GM18507 (cell line): ENCODE measurements around the gene FBXO11.
"Not testable (repeated sequence)": the region's sequence is repeated elsewhere in the genome, so short reads cannot be mapped to it uniquely, and the experiment has no call there.

Source experiments
- DNase-seq: peaks from one replicate; pipeline ENCODE4 v3.0.0; 2011; ENCODE audit warnings: low read depth; ENCODE audit not compliant: insufficient read length; ENCODE audit errors: extremely low spot score
- FAIRE-seq: peaks from 2 replicates; lab custom pipeline; 2011; peaks lifted over from hg19 to GRCh38; lab: Jason Lieb, UNC

The FBXO11 gene

DNA sequence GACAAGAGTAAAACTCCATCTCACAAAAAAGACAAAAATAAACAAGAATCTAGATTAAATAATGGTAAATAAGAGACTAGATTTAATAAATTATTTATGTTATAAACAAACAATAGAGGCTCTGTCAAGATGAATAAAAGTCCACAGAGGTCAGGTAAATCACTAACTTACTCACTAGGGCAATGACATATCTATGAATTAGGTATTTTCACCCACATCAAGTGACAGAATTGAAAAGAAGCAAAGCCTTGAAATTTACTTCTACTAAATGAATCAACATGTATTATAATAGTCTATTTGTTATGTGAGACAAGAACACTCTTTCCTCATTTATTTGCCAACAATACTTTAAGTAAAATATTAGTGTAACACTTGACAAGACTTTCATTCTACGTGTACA is 41.7 kb downstream of the FBXO11 start:
- FAIRE-seq = no peak
- DNase-seq = no peak

DNA sequence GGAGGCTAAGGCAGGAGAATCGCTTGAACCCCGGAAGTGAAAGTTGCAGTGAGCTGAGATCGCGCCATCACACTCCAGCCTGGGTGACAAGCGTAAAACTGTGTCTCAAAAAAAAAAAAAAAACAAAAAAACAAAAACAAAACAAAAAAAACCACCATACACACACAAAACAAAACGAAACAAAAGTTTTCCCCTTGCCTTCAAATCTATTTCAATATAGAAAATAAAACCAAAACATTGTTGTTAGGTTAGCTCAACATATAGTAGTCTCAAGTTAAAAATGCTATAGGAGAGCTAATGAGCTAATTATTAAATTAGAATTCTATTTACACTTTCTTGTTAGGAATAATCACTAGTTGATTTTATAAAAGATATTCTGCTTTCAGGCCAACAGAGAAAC is 43.3 kb downstream of the FBXO11 start:
- FAIRE-seq (no peak), DNase-seq (no peak)

DNA sequence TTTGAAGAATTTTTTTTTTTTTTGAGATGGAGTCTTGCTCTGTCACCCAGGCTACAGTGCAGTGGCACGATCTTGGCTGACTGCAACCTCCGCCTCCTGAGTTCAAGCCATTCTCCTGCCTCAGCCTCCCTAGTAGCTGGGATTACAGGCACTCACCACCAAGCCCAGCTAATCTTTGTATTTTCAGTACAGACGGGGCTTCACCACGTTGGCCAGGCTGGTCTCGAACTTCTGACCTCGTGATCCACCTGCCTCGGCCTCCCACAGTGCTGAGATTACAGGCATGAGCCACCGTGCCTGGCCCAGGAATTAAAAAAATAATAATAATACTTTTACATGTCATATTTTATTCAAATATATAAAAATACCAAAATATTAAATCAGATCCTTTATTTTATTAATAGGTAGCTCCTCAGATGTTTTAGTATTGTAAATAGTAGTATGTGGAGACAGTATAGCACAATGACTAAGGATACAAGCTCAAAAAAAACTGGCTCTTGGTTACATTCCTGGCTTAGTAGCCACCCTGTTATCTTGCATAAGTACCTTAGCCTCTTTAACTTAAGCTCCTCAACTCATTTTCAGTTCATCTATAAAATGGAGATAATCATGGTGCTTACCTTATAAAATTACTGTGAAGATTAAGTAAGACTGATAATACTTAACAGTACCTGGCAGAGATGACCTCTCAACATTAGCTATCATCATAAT is 53.1 kb downstream of the FBXO11 start:
- not testable (repeated sequence) for FAIRE-seq, DNase-seq

- FAIRE-seq (no peak), DNase-seq (no peak)
These were observed 56.1 kb downstream of the FBXO11 start for GRCh38 chr2:47850198-47850597.

DNA sequence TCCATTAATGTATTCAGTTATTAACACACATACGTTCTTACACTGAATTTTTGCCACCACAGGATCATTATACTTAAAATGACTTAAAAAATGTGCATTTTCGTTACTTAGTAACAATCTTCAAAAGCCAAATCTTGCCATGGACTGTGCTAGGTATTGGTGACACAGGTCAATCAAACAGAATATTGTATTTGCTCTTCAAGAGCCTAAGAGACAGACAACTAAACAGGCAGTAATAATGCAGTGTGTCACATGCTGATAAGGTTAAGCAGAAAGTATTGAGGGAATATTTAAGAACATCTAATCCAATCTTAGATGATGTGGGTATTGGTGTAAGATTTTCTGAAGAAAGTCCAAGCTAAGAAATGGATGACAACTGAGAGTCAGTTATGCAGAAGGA is 56.9 kb downstream of the FBXO11 start:
- FAIRE-seq (no peak), DNase-seq (no peak)

DNA sequence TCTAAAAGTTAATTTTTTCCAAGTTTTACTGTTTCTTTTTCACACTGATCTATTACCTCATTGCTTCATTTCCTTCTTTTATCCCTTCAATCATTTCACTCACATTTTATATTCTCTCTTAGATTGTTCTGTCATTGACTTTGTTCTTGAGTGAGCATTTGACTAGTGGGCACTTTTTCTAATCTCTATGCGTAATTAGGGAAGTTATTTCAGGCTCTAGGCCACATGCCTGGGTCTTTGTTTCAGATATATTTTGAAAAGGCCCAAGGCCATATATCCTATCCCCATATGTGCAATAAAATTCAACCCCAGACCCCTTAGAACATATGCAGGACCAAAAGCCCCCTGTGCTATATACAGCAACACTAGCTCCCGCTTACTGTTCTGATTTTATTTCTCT is 62.1 kb downstream of the FBXO11 start:
- FAIRE-seq = no peak
- no peak for DNase-seq

DNA sequence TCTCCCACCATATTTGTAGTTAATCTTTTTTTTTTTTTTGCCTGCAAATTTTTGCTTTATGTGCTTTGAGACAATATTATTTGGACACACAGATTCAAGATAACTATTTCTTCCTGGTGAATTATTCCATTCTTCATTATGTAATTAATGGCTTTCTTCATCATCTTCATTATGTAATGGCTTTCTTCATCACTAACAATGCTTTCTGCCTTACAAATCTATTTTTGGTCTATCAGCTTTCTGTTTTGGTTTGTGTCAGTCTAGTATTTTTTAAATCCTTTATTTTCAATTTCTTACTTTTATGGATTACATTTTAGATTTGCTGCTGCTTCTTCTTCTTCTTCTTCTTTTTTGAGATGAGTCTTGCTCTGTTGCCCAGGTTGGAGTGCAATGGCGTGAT is 62.9 kb downstream of the FBXO11 start:
- no peak for FAIRE-seq
- DNase-seq = no peak

- DNase-seq = no peak
- no peak for FAIRE-seq
These were observed 63.5 kb downstream of the FBXO11 start for GRCh38 chr2:47842846-47843245.

- DNase-seq = no peak
- FAIRE-seq = no peak
These were observed 67.6 kb downstream of the FBXO11 start for GRCh38 chr2:47838686-47839085.

DNA sequence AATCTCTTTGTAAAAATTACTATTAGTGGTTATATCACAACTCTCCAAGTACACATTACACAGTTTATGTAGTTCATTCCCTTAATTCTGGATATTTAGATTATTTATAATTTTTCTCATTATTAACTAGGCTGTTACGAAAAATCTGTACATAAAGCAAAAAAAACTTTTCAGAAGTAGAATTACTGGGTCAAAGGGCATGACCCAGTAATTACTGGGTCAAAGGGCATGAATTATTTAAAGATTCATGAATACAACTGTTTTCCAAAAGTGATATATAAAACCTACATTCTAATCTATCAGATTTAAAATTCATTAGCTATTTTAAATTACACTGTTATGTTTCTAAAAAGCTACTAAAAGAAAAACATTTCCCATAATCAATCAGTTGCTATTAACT is 68.0 kb downstream of the FBXO11 start:
- no peak for DNase-seq
- FAIRE-seq = no peak

DNA sequence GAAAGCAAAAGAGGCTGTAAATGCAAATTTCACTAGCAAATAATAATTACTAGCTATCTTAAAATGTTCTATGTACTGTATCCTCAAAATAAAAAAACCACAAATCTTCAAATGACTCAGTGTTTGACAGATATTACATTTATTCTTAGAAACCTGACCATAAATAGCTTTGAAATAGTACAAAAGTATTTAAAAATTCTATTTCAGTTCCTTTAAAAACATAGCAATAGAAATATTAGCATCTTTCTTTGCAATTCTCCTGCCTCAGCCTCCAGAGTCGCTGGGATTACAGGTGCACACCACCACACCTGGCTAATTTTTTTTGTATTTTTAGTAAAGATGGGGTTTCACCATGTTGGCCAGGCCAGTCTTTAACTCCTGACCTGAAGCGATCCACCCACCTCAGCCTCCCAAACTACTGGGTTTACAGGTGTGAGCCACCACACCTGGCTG is 72.8 kb downstream of the FBXO11 start:
- DNase-seq (no peak), FAIRE-seq (no peak)

DNA sequence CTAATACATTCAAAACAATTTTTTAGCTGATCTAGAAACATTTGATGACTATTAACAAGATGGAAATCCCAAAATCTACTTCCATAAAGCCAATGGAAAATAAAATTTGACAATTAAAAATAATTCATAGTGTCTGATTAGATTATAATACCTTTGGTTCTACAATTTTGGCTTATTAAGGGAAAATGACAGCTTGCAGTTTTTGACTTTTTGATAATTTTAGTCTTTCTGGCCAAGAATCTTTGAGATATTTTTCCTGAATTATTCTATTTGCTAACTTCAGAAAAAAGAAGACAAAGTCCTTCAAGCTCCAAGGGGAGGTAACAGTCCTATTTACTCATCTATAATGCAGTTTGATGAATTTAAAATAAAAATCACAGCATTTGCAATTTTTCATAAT is 83.8 kb downstream of the FBXO11 start:
- no peak for DNase-seq

DNA sequence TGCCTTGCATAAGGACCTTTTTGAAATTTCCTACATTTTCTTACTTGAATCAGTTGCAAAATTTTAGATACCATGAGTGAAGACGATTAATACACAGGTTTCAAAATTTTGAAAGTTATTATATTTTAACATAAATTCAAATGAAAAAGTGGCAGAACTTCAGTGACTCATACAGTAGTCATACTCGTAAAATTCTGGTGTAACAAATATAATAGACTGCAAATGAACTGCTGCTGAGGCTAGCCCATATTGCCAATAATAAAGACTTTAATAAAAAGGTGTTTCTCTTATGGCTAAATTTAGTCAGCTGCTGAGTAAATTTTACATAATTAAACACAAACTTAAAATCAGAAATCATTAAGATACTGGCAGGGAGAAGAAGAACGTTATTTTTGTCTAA is 86.5 kb downstream of the FBXO11 start:
- DNase-seq = no peak
- no peak for FAIRE-seq

More for the DNA sequence above, 83.8 kb downstream of the FBXO11 start:
- no peak for FAIRE-seq

- DNase-seq (no peak), FAIRE-seq (no peak)
These were observed 87.5 kb downstream of the FBXO11 start for GRCh38 chr2:47818777-47819176.

DNA sequence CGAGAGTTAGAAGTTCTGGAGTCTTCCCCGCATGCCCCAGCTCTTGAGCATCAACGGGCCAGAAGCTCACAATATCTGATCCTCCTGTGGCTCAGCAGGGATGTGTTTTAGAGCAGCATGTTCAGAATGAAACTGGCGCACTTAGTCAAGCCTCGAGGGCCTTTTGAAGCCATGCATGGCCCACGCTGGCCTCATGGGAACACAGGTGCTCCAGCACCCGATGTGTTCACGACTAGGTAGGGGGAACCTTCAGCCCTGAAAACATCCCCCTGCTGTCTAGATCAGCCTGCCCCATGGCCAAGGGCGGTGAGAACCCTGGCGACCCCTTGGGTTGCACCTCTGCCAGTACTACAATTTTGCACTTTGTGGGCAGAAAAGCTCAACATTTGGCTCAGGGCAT is 90.5 kb downstream of the FBXO11 start:
- DNase-seq = no peak

DNA sequence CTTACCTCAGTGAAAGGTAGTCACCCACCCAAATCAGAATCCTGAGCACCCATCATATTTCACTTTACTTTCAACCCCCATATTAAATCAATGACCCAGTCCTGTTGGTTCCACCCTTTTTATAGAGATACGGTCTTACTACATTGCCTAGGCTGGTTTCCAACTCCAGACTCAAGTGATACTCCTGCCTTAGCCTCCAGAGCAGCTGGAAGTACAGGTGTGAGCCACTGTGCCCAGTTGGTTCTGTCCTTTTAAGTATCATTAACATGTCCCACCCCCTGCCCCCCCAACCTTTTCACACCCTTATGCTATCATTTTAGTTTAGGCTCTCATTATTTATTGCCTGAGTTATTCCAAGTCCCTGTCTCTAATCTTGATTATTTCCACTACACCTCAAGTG is 94.6 kb downstream of the FBXO11 start:
- no peak for DNase-seq
- FAIRE-seq = no peak

More for the DNA sequence above, 90.5 kb downstream of the FBXO11 start:
- no peak for FAIRE-seq

DNA sequence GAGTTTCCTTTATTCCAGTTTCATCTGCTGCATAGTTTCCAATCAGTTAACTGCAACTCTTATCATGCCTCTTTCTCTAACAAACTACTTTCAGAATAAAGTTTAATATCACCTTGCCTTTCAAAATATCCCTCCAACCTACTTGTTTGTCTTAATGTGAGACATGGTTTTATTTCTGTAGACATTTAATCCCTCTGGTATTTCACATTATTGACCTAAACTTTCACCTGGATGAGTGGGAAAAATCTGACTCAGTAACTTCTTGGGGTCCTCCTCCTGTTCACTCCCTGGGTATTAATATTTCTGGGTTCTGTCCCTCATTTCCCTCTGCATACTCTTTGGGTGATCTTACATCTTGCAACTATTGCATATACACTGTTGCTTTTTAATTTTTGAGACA is 95.4 kb downstream of the FBXO11 start:
- DNase-seq (no peak), FAIRE-seq (no peak)

- DNase-seq = no peak
- FAIRE-seq = no peak
These were observed 96.4 kb downstream of the FBXO11 start for GRCh38 chr2:47809903-47810302.

GRCh38 chr2:47808614-47809013 is 97.7 kb downstream of the FBXO11 start:
- DNase-seq = no peak
- no peak for FAIRE-seq

GRCh38 chr2:47805850-47806249 is 100.4 kb downstream of the FBXO11 start:
- no peak for DNase-seq
- FAIRE-seq = no peak

GRCh38 chr2:47803770-47804169 is 102.5 kb downstream of the FBXO11 start:
- FAIRE-seq (no peak), DNase-seq (no peak)

GRCh38 chr2:47803363-47803762 is 102.9 kb downstream of the FBXO11 start:
- FAIRE-seq (no peak), DNase-seq (no peak)
